Keratinocyte (primary cell): Measurements from ENCODE around the gene TSC22D3. TPM values are rescaled to one million over a fixed set of nuclear protein-coding genes. Genes with fewer than 3 reads are reported as not detected.

Source experiments
- DNase-seq: peaks from one replicate; pipeline ENCODE4 v3.0.0-alpha.2; 2011; ENCODE audit warnings: low read depth, missing footprints, low spot score
- FAIRE-seq: peaks from 2 replicates; lab custom pipeline; 2011; peaks lifted over from hg19 to GRCh38; lab: Jason Lieb, UNC
- H2AFZ ChIP-seq: 2 replicates; pipeline ENCODE4 v1.6.0; 2012; ENCODE audit warnings: low read length, control low read depth, inconsistent platforms; ENCODE audit not compliant: control insufficient read depth
- H3K27ac ChIP-seq: 2 replicates; pipeline ENCODE4 v1.5.1; 2011; ENCODE audit warnings: low read length; ENCODE audit not compliant: control insufficient read depth, insufficient read depth
- H3K27me3 ChIP-seq: 3 replicates; pipeline ENCODE4 v1.6.0; 2011; ENCODE audit warnings: low read length; ENCODE audit not compliant: control insufficient read depth, insufficient read depth; ENCODE audit errors: extremely low read depth
- H3K36me3 ChIP-seq, 2 experiments: 2 replicates in 1 of 2; 3 replicates in 1 of 2; pipeline ENCODE4 v1.5.1; 2011; ENCODE audit warnings: low read length in 2 of 2, mild to moderate bottlenecking in 1 of 2; ENCODE audit not compliant: control insufficient read depth in 2 of 2, insufficient read depth in 2 of 2; ENCODE audit errors: extremely low read depth in 1 of 2
- H3K4me1 ChIP-seq: 3 replicates; pipeline ENCODE4 v1.5.1; 2011; ENCODE audit warnings: low read length; ENCODE audit not compliant: control insufficient read depth, insufficient read depth; ENCODE audit errors: extremely low read depth
- H3K4me2 ChIP-seq: 3 replicates; pipeline ENCODE4 v1.6.0; 2011; ENCODE audit warnings: low read depth, low read length; ENCODE audit not compliant: control insufficient read depth, insufficient read depth; ENCODE audit errors: extremely low read depth
- H3K4me3 ChIP-seq, 3 experiments: fragments of 200-600 bp in 1 of 3; sonication (generic) in 1 of 3; 2 replicates in 2 of 3; 3 replicates in 1 of 3; pipeline ENCODE4 v1.5.1; 2011 to 2016; ENCODE audit warnings: low read length in 3 of 3, mild to moderate bottlenecking in 3 of 3, control low read depth in 2 of 3, inconsistent platforms in 1 of 3, low read depth in 1 of 3, mixed read lengths in 1 of 3, mixed run types in 1 of 3, moderate library complexity in 1 of 3; ENCODE audit not compliant: control insufficient read depth in 2 of 3, insufficient read depth in 2 of 3; ENCODE audit errors: extremely low read depth in 1 of 3
- H3K79me2 ChIP-seq: 2 replicates; pipeline ENCODE4 v1.6.0; 2012; ENCODE audit warnings: low read length; ENCODE audit not compliant: control insufficient read depth, insufficient read depth
- H3K9ac ChIP-seq: 3 replicates; pipeline ENCODE4 v1.6.0; 2011; ENCODE audit warnings: low read length; ENCODE audit not compliant: control insufficient read depth, insufficient read depth; ENCODE audit errors: extremely low read depth
- H3K9me1 ChIP-seq: 3 replicates; pipeline ENCODE4 v1.6.0; 2011; ENCODE audit warnings: low read length; ENCODE audit not compliant: control insufficient read depth, insufficient read depth; ENCODE audit errors: extremely low read depth
- H3K9me3 ChIP-seq: 2 replicates; pipeline ENCODE4 v1.5.1; 2012; ENCODE audit warnings: low read depth, low read length; ENCODE audit not compliant: control insufficient read depth
- H4K20me1 ChIP-seq: 3 replicates; pipeline ENCODE4 v1.6.0; 2011; ENCODE audit warnings: low read length; ENCODE audit not compliant: control insufficient read depth, insufficient read depth; ENCODE audit errors: extremely low read depth
- EZH2 ChIP-seq: IDR thresholded peaks from one replicate; pipeline ENCODE4 v1.6.1; 2012; ENCODE audit warnings: inconsistent platforms, mild to moderate bottlenecking, low read length, moderate library complexity
- dilution Hi-C: fragments of 300-500 bp; cut with MboI; formaldehyde crosslinking; loops from one replicate; pipeline ENCODE4 v1.7.0; 2020; ENCODE audit warnings: low sequenced_read_pairs; ENCODE audit not compliant: extremely low pct_ligation_motif_present
- polyA plus RNA-seq, 5 experiments: library from polyadenylated mRNA; depleted of rRNA in 3 of 5; stranded (reverse) in 3 of 5; stranded (forward) in 1 of 5; unstranded in 1 of 5; fragments of >200 nt; gene quantifications; 1 replicate in 1 of 5; 2 replicates in 3 of 5; 3 replicates in 1 of 5; pipeline versions ENCODE4 v1.2.1 to v1.2.3, GENCODE V29; 2011 to 2012; ENCODE audit warnings: missing spikeins in 2 of 5, low read depth in 1 of 5, low replicate concordance in 1 of 5
- TF ChIP-seq, protein P1 (sequence below), 3 experiments: IDR thresholded peaks in 1 of 3; conservative IDR thresholded peaks in 1 of 3; optimal IDR thresholded peaks in 1 of 3; 2 replicates in 2 of 3; 3 replicates in 1 of 3; pipeline versions ENCODE3 to v1.5.1; 2011; ENCODE audit warnings: low read length in 3 of 3, mild to moderate bottlenecking in 3 of 3, moderate library complexity in 2 of 3, control low read depth in 1 of 3, inconsistent platforms in 1 of 3; ENCODE audit not compliant: insufficient read depth in 2 of 3; ENCODE audit errors: extremely low read depth in 1 of 3

The TSC22D3 gene
- polyA plus RNA-seq, 1 donor (not counting 4 experiments of a cell fraction or from before 2014, with no cell fraction given), result 48.5 TPM

DNA sequence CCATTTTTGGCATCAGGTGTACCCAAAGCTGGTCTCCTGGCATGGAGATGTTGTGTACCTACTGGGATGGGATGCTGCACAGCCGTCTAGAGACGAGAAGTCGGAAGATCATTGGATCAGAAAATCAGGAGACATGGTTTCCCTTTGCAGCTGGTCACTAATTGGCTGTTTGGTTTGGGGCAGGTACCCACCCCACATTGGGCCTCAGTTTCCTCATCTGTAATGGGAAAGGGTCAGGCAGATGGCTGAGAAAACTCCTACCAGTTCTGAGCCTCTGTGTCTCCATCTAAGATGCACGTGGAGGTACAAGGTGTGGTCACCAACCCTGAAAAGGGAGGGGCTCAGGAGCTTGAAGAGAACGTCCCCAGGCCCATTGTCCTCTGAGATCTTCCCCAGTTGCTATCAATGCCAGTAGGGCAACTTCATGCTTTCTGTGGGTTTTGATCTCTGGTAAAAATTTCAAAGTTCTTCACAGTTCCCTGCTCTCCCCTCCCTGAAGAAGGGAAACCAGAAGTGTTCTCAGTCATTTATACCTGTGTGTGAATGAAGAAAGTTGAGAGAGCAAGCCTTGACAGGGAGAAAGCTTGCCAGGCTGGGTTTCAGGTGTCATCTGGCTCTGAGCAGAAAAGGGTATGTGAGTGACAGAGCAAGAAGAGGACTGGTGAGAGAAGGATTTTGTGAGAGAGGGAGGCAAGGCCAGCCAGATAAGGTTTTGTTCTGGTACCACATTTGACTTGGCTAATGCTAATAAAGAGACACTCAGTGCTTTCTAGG is 15.1 kb downstream of the TSC22D3 start:
- no peak for FAIRE-seq
- TF ChIP-seq, protein P1, sequence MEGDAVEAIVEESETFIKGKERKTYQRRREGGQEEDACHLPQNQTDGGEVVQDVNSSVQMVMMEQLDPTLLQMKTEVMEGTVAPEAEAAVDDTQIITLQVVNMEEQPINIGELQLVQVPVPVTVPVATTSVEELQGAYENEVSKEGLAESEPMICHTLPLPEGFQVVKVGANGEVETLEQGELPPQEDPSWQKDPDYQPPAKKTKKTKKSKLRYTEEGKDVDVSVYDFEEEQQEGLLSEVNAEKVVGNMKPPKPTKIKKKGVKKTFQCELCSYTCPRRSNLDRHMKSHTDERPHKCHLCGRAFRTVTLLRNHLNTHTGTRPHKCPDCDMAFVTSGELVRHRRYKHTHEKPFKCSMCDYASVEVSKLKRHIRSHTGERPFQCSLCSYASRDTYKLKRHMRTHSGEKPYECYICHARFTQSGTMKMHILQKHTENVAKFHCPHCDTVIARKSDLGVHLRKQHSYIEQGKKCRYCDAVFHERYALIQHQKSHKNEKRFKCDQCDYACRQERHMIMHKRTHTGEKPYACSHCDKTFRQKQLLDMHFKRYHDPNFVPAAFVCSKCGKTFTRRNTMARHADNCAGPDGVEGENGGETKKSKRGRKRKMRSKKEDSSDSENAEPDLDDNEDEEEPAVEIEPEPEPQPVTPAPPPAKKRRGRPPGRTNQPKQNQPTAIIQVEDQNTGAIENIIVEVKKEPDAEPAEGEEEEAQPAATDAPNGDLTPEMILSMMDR (optimal IDR thresholded peaks at IDR 0.05 in 1 of 3, IDR thresholded peaks at IDR 0.05 in 1 of 3, conservative IDR thresholded peaks at IDR 0.05 in 1 of 3; ENCODE audit: extremely low read depth in 1 of 3, insufficient read depth in 2 of 3, low read length in 3 of 3), result no peak
- TF ChIP-seq EZH2, result no peak
- Histone ChIP-seq H3K79me2 (no peaks in the 10 kb centered on the region), H3K27me3 (peaks cover 11% of the 10 kb centered on the region), H3K4me1 (no peaks in the 10 kb centered on the region), H3K9ac (no peak overlapping the region), H3K27ac (no peak overlapping the region), H3K4me2 (no peak overlapping the region), H2AFZ (no peak overlapping the region), H3K9me1 (no peaks in the 10 kb centered on the region), H4K20me1 (no peaks in the 10 kb centered on the region), H3K36me3 (no peaks in the 10 kb centered on the region), H3K9me3 (no peaks in the 10 kb centered on the region), H3K4me3 (no peak overlapping the region)
- no peak for DNase-seq
- dilution Hi-C loops, result no loop called here

DNA sequence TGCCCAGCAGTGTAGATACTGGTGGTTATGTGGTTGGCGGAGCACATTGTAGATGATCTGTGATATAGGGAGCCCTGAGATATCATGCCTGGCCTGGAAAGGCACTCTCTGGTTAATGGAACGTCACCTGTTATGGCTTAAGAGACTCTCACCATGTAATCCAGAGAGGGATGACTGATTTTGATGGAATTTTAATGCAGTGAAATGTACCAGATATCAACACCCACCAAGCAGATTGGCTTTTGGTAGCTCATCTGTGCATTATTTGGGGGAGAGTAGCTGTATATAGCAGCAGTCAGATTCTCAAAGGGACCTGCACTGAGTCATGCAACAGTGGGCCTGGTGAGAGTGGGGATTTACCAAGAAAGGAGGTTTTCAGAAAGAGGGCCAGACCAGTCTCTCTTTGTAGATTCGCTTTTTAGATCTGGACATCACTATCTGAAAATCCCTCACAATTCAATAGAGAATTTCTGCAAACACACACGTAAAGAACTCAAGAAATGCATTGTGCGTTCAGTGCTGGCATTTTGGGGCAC is 17.3 kb downstream of the TSC22D3 start:
- Histone ChIP-seq H3K79me2 (no peaks in the 10 kb centered on the region), H3K9ac (no peak overlapping the region), H3K27me3 (peaks cover 11% of the 10 kb centered on the region), H3K4me3 (no peak overlapping the region), H3K4me1 (no peaks in the 10 kb centered on the region), H3K36me3 (no peaks in the 10 kb centered on the region), H2AFZ (no peak overlapping the region), H3K27ac (no peak overlapping the region), H3K9me3 (no peaks in the 10 kb centered on the region), H3K9me1 (no peaks in the 10 kb centered on the region), H3K4me2 (no peak overlapping the region), H4K20me1 (no peaks in the 10 kb centered on the region)
- DNase-seq, result no peak
- TF ChIP-seq, protein P1 (optimal IDR thresholded peaks at IDR 0.05 in 1 of 3, IDR thresholded peaks at IDR 0.05 in 1 of 3, conservative IDR thresholded peaks at IDR 0.05 in 1 of 3; ENCODE audit: extremely low read depth in 1 of 3, insufficient read depth in 2 of 3, low read length in 3 of 3), result no peak
- no peak for TF ChIP-seq EZH2
- FAIRE-seq, result no peak
- dilution Hi-C loops, result no loop called here
